ELR (cell line): ENCODE data around the gene MRPS12.
"Not testable (repeated sequence)": the region's sequence is repeated elsewhere in the genome, so short reads cannot be mapped to it uniquely, and the experiment has no call there.

Experiments used
- DNase-seq: peaks from one replicate; pipeline ENCODE4 v3.0.0-alpha.2; 2015; ENCODE audit warnings: low read depth

The MRPS12 gene

GRCh38 chr19:38939957-38940356 lies 9.2 kb downstream of the MRPS12 start:
- DNase-seq, result no peak

- not testable (repeated sequence) for DNase-seq
Observed at GRCh38 chr19:38941466-38941865, 10.7 kb downstream of the MRPS12 start.

- DNase-seq, result no peak
Observed at GRCh38 chr19:38941979-38942378, 11.2 kb downstream of the MRPS12 start.

- no peak for DNase-seq
Observed at GRCh38 chr19:38942471-38943181, 11.9 kb downstream of the MRPS12 start.

DNA sequence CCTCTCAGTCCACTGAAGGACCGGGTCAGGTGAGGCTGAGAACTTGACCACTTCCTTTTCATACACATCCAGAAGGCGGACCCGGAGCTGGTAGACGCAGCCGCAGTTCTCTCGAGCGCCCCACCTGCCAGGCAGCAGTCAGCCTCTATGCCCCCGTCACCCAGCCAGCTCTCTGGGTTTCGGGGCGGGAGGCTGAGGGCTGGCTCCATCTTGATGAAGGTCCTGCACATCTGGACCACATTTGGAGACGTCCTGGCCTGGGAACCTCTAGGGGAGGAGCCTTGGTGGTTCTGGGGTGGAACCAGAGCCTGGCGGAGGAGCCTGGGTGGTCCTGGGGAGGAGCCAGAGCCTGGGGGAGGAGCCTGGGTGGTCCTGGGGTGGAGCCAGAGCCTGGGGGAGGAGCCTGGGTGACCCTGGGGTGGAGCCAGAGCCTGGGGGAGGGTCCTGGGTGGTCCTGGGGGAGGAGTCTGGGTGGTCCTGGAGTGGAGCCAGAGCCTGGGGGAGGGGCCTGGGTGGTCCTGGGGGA lies 14.3 kb downstream of the MRPS12 start:
- DNase-seq, result peak; percentile 19

- DNase-seq, result peak; percentile 9
Observed at GRCh38 chr19:38945562-38946228, 15.0 kb downstream of the MRPS12 start.

DNA sequence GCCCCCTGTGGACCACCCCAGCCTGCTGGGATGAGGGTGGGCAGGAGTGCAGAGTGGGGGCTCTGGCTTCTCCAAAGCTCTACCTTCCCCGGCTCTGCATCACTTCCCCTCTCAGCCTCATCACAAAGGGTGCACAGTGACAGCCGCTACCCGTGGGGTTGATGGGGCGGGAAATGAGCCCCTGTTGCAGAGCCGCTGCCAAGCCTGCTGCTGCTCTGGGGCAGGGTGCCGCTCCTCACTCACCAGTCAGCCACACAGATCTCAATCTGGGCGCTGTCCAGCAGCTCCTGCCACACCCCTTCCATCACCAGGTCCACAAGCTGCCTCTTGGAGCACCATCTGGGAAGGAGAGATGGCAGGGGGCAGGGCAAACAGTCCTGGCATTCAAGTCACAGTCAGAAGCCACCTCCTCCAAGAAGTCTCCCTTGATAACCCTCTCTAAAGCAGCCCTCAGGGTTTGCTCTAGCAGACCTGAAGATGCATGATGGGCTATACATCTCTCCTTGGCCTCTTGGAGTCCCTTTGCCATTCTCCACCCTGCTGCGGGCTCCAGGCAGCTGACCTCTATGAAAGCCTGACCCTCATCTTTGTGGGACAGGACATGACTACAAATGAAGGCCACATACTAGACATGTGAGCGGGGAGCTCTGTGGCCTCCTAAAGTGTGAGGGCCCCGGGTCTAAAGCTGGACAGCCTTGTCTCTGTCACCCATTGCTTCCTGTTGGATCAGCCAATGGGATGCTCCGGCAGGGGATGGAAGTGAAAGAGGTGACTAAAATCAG lies 15.7 kb downstream of the MRPS12 start:
- DNase-seq, result no peak

- DNase-seq, result peak; percentile 22
Observed at GRCh38 chr19:38949580-38950367, 19.0 kb downstream of the MRPS12 start.

DNA sequence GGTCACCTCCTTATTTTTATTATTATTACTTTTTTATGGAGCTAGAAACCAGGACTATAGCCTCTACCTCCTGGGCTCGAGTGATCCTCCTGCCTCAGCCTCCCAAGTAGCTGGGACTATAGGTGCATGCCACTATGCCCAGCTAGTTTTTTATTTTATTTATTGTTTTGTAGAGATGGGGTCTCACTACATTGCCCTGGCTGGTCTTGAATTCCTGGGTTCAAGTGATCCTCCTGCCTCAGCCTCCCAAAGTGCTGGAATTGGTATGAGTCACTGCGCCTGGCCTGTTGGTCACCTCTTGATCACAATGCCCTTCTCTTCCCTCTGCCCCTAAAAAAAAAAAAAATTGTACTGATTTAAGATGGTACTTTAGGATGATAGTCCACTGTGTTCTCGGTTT lies 20.4 kb downstream of the MRPS12 start:
- DNase-seq, result no peak

GRCh38 chr19:38952395-38953165 lies 21.8 kb downstream of the MRPS12 start:
- peak; percentile 29 for DNase-seq

DNA sequence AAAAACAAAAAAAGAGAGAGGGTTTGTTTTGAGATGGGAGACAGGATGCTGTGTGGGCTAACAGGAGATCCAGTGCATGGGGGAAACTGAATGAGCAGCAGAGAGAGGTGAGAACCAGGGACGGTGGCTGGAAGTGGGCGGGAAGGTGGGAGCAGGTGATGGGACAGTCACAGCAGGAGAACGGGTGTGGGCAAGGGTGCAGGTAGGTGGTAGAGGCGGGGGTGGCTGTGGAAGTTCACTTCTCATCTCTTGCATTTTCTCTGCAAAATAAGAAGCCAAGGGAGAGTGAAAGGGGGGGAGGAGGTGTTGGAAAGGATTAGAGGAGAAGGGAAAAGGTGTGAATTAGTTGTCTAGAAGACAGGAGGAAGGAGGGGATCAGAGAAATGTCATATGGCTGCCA lies 22.9 kb downstream of the MRPS12 start:
- DNase-seq, result no peak

GRCh38 chr19:38956264-38956663 lies 25.5 kb downstream of the MRPS12 start:
- DNase-seq, result no peak

DNA sequence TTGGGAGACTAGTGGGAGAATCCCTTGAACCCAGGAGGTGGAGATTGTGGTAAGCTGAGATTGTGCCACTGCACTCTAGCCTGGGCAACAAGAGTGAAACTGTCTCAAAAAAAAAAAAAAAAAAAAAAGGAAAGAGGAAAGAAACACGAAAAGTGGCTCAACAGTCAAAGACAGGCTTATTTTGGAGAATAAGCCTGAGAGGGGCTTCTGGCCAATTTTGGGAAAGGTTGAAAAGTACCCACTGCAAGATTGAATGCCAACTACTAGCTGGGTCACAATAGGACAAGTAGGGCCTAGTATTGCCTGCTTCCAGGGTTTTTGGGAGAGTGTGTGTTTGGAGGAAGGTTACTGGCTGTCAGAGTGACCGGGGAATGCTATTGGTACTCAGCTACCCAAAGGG lies 27.6 kb downstream of the MRPS12 start:
- DNase-seq, result no peak

- no peak for DNase-seq
Observed at GRCh38 chr19:38959618-38960017, 28.9 kb downstream of the MRPS12 start.

DNA sequence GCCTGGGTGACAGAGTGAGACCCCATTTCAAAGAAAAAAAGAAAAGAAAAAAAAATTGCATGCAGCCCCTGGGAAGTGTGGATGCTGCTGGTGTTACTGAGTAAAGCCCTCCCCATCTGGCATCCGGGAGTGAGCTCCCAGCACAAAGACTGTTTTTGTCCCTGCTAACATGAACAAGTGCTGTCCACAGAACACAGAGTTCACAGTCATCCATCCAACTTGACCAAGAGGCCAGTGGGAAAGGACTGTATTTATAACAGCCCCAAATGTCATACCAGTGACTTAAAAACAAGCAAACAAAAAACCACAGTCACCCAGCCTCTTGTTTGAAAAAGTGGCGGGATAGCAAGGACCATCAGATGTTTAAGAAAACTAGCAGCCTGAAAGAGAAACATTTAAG lies 34.0 kb downstream of the MRPS12 start:
- no peak for DNase-seq

DNA sequence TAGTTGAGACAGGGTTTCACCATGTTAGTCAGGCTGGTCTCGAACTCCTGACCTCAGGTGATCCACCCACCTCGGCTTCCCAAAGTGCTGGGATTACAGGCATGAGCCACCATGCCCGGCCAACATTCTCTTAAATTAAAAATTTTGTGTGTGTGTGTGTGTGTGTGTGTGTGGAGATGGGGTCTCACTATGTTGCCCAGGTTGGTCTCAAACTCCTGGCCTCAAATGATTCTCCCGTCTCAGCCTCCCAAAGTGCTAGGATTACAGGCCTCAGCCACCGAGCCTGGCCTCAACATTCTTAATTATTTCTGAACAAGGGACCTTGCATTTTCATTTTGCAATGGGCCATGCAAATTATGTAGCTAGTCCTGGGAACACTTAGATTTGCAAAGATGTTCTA lies 35.4 kb downstream of the MRPS12 start:
- DNase-seq, result not testable (repeated sequence)

DNA sequence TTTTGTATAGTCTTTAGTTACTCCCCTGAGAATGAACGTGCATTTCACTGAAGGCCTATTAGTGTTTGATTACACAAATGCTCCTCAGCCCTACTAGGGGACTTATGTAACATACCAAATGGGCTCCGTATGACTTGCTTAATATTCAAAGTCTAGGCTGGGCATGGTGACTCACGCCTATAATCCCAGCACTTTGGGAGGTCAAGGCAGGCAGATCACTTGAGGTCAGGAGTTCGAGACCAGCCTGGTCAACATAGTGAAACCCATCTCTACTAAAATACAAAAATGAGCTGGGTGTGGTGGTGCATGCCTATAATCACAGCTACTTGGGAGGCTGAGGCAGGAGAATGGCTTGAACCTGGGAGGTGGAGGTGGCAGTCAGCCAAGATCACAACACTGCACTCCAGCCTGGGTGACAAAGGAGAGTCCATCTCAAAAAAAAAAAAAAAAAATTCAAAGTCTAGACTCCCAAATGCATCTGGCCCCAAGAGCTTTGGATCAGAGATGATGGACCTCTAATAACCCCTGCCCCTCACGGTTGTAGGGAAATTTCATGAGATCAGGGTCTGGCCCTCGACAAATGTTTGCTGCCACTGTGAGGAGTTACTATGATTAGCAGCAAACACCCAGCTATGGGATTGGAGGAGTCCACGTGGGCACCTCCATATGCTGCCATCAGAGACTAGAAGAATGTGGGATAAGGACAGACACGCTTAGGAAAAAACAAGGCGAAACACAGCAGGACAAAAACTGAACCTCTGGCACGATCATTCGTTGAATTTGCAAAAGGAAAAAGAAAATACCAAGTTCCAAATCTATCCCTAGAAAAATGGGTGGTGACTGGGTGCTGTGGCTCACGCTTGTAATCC lies 40.2 kb downstream of the MRPS12 start:
- peak; percentile 11 for DNase-seq

DNA sequence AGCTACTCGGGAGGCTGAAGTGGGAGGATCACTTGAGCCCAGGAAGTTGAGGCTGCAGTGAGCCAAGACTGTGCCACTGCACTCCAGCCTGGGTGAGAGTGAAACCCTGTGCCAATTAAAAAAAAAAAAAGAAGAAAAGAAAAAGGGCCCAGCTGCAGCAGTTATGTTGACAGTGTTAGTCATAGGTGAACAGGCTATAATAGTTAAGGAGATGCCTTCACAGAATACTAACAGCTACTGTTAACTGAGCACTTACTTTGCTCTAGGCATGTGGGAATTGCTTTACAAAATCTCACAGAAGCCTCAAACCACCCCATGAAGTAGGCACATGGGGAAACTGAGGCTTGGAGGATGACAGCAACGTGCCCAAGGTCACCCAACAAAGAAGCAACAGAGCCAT lies 40.9 kb downstream of the MRPS12 start:
- DNase-seq, result peak; percentile 10

GRCh38 chr19:38974624-38975213 lies 44.0 kb downstream of the MRPS12 start:
- DNase-seq, result peak; percentile 34
